ENCODE measurements around the gene LRRC8C.

The LRRC8C gene

DNA sequence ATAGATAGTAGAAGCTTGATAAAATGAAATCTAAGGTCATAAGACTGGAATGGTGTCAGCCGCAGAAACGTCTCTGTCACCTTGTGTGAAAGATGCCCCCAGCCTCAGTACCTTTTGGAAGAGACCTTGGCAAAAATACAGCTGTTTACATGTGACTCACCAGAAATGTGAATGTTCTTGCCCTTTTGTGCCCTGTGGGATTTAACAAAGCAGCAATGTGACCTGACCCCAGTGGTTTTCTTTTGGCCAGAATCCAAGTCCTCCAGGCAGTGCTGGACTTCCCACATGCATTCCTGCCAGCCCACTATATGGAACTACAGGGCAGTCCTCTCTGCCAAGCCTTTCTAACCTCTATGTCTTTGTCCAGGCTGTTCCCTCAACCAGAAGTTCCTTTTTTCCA, 27.2 kb upstream of the LRRC8C start:
- Histone ChIP-seq H2AK5ac (ENCODE audit: low read depth, low read length) (no peak overlapping the region), H2BK12ac (ENCODE audit: low read length) (no peak overlapping the region), H4K8ac (ENCODE audit: low read depth, low read length) (no peak overlapping the region), H3K4me1 (ENCODE audit: control insufficient read depth in 2 of 2, insufficient read depth in 1 of 2, low read depth in 1 of 2, low read length in 2 of 2) (no peaks in the 10 kb centered on the region), H3K4ac (ENCODE audit: low read length) (no peak overlapping the region), H3K79me1 (ENCODE audit: low read depth, low read length) (no peaks in the 10 kb centered on the region), H3K9me3 (replicated peaks in 1 of 2; ENCODE audit: control insufficient read depth in 2 of 2, insufficient read depth in 1 of 2, low read depth in 1 of 2, low read length in 2 of 2) (no peaks in the 10 kb centered on the region), H4K91ac (ENCODE audit: low read depth, low read length, poor library complexity) (no peak overlapping the region), H3K27me3 (ENCODE audit: control insufficient read depth in 3 of 3, insufficient read depth in 3 of 3, low read depth in 1 of 3, low read length in 3 of 3) (no peaks in the 10 kb centered on the region), H3K4me3 (ENCODE audit: low read length in 2 of 2) (no peak overlapping the region), H3K9ac (ENCODE audit: low read depth, low read length, poor library complexity) (no peak overlapping the region), H3K4me2 (ENCODE audit: insufficient read depth, low read length, poor library complexity, severe bottlenecking) (no peak overlapping the region), H2BK5ac (ENCODE audit: low read length) (no peak overlapping the region), H3K18ac (ENCODE audit: low read length) (no peak overlapping the region), H2BK120ac (ENCODE audit: low read depth, low read length) (no peak overlapping the region), H3K23ac (ENCODE audit: low read depth, low read length, poor library complexity) (no peak overlapping the region), H2AFZ (ENCODE audit: low read length) (no peak overlapping the region), H2BK15ac (ENCODE audit: low read length) (no peak overlapping the region), H3K36me3 (replicated peaks in 1 of 2; ENCODE audit: control insufficient read depth in 2 of 2, insufficient read depth in 2 of 2, low read length in 2 of 2) (no peaks in the 10 kb centered on the region), H3K27ac (replicated peaks; ENCODE audit: low read length) (no peak overlapping the region), H3K14ac (ENCODE audit: low read length) (no peak overlapping the region)
- WGBS, 2 donors (ENCODE audit: extremely low coverage in 2 of 2, insufficient read length in 2 of 2, insufficient replicate concordance in 1 of 2) = no CpG with 5 or more reads among the region's 2 CpGs
- DNase-seq (ENCODE audit: low spot score) = no peak

GRCh38 chr1:89606227-89606980, 26.5 kb upstream of the LRRC8C start:
- H4K91ac ChIP-seq (ENCODE audit: low read depth, low read length, poor library complexity) = no peak overlapping the region
- no peak overlapping the region for H2BK15ac ChIP-seq (ENCODE audit: low read length)
- no peak for DNase-seq (ENCODE audit: low spot score)
- H3K4me1 ChIP-seq (ENCODE audit: control insufficient read depth in 2 of 2, insufficient read depth in 1 of 2, low read depth in 1 of 2, low read length in 2 of 2) = no peaks in the 10 kb centered on the region
- H4K8ac ChIP-seq (ENCODE audit: low read depth, low read length) = no peak overlapping the region
- no peak overlapping the region for H3K14ac ChIP-seq (ENCODE audit: low read length)
- no peaks in the 10 kb centered on the region for H3K79me1 ChIP-seq (ENCODE audit: low read depth, low read length)
- no peaks in the 10 kb centered on the region for H3K27me3 ChIP-seq (ENCODE audit: control insufficient read depth in 3 of 3, insufficient read depth in 3 of 3, low read depth in 1 of 3, low read length in 3 of 3)
- no peak overlapping the region for H3K23ac ChIP-seq (ENCODE audit: low read depth, low read length, poor library complexity)
- H3K27ac ChIP-seq (replicated peaks; ENCODE audit: low read length) = no peak overlapping the region
- no peak overlapping the region for H3K4me3 ChIP-seq (ENCODE audit: low read length in 2 of 2)
- no peaks in the 10 kb centered on the region for H3K36me3 ChIP-seq (replicated peaks in 1 of 2; ENCODE audit: control insufficient read depth in 2 of 2, insufficient read depth in 2 of 2, low read length in 2 of 2)
- H3K4me2 ChIP-seq (ENCODE audit: insufficient read depth, low read length, poor library complexity, severe bottlenecking) = no peak overlapping the region
- H2BK12ac ChIP-seq (ENCODE audit: low read length) = no peak overlapping the region
- no peak overlapping the region for H2AK5ac ChIP-seq (ENCODE audit: low read depth, low read length)
- no peak overlapping the region for H2BK120ac ChIP-seq (ENCODE audit: low read depth, low read length)
- no CpG with 5 or more reads among the region's 3 CpGs for WGBS, 2 donors (ENCODE audit: extremely low coverage in 2 of 2, insufficient read length in 2 of 2, insufficient replicate concordance in 1 of 2)
- no peak overlapping the region for H3K4ac ChIP-seq (ENCODE audit: low read length)
- no peak overlapping the region for H3K9ac ChIP-seq (ENCODE audit: low read depth, low read length, poor library complexity)
- H3K9me3 ChIP-seq (replicated peaks in 1 of 2; ENCODE audit: control insufficient read depth in 2 of 2, insufficient read depth in 1 of 2, low read depth in 1 of 2, low read length in 2 of 2) = no peaks in the 10 kb centered on the region
- no peak overlapping the region for H3K18ac ChIP-seq (ENCODE audit: low read length)
- H2AFZ ChIP-seq (ENCODE audit: low read length) = no peak overlapping the region
- no peak overlapping the region for H2BK5ac ChIP-seq (ENCODE audit: low read length)

DNA sequence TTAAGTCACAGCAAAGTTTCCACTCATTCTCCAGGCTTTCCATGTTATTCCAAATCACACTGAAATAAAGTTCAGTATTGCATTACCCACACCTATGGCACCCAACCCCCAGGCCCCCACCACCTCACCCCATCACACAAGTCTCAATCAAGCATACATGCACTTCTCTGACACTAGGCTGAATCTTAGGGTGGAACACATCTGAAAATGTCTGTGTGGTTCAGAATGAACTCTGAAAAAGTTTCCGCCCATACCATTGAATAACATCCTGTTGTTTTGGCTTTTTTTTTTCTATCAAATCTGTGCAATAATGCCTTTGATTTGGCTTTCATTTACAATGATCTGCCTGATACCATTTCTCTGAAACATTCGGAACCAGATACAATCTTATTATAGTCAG, 25.8 kb upstream of the LRRC8C start:
- H2AK5ac ChIP-seq (ENCODE audit: low read depth, low read length) = no peak overlapping the region
- no peak overlapping the region for H2BK15ac ChIP-seq (ENCODE audit: low read length)
- no peak overlapping the region for H2AFZ ChIP-seq (ENCODE audit: low read length)
- no peak overlapping the region for H2BK5ac ChIP-seq (ENCODE audit: low read length)
- H3K23ac ChIP-seq (ENCODE audit: low read depth, low read length, poor library complexity) = no peak overlapping the region
- no peak overlapping the region for H3K18ac ChIP-seq (ENCODE audit: low read length)
- no peak overlapping the region for H3K9ac ChIP-seq (ENCODE audit: low read depth, low read length, poor library complexity)
- DNase-seq (ENCODE audit: low spot score) = no peak
- no peak overlapping the region for H3K4me2 ChIP-seq (ENCODE audit: insufficient read depth, low read length, poor library complexity, severe bottlenecking)
- H3K36me3 ChIP-seq (replicated peaks in 1 of 2; ENCODE audit: control insufficient read depth in 2 of 2, insufficient read depth in 2 of 2, low read length in 2 of 2) = no peaks in the 10 kb centered on the region
- no peaks in the 10 kb centered on the region for H3K9me3 ChIP-seq (replicated peaks in 1 of 2; ENCODE audit: control insufficient read depth in 2 of 2, insufficient read depth in 1 of 2, low read depth in 1 of 2, low read length in 2 of 2)
- H3K27me3 ChIP-seq (ENCODE audit: control insufficient read depth in 3 of 3, insufficient read depth in 3 of 3, low read depth in 1 of 3, low read length in 3 of 3) = no peaks in the 10 kb centered on the region
- H3K4me1 ChIP-seq (ENCODE audit: control insufficient read depth in 2 of 2, insufficient read depth in 1 of 2, low read depth in 1 of 2, low read length in 2 of 2) = no peaks in the 10 kb centered on the region
- H3K27ac ChIP-seq (replicated peaks; ENCODE audit: low read length) = no peak overlapping the region
- no peak overlapping the region for H3K4me3 ChIP-seq (ENCODE audit: low read length in 2 of 2)
- H4K8ac ChIP-seq (ENCODE audit: low read depth, low read length) = no peak overlapping the region
- H3K4ac ChIP-seq (ENCODE audit: low read length) = no peak overlapping the region
- no peak overlapping the region for H4K91ac ChIP-seq (ENCODE audit: low read depth, low read length, poor library complexity)
- no peak overlapping the region for H2BK12ac ChIP-seq (ENCODE audit: low read length)
- no CpG with 5 or more reads among the region's 2 CpGs for WGBS, 2 donors (ENCODE audit: extremely low coverage in 2 of 2, insufficient read length in 2 of 2, insufficient replicate concordance in 1 of 2)
- no peaks in the 10 kb centered on the region for H3K79me1 ChIP-seq (ENCODE audit: low read depth, low read length)
- H2BK120ac ChIP-seq (ENCODE audit: low read depth, low read length) = no peak overlapping the region
- H3K14ac ChIP-seq (ENCODE audit: low read length) = no peak overlapping the region

- no peaks in the 10 kb centered on the region for H3K4me1 ChIP-seq (ENCODE audit: control insufficient read depth in 2 of 2, insufficient read depth in 1 of 2, low read depth in 1 of 2, low read length in 2 of 2)
- H3K18ac ChIP-seq (ENCODE audit: low read length) = no peak overlapping the region
- H3K14ac ChIP-seq (ENCODE audit: low read length) = no peak overlapping the region
- DNase-seq (ENCODE audit: low spot score) = no peak
- H3K27ac ChIP-seq (replicated peaks; ENCODE audit: low read length) = no peak overlapping the region
- WGBS, 2 donors (ENCODE audit: extremely low coverage in 2 of 2, insufficient read length in 2 of 2, insufficient replicate concordance in 1 of 2) = no CpG with 5 or more reads among the region's 5 CpGs
- H3K9me3 ChIP-seq (replicated peaks in 1 of 2; ENCODE audit: control insufficient read depth in 2 of 2, insufficient read depth in 1 of 2, low read depth in 1 of 2, low read length in 2 of 2) = no peaks in the 10 kb centered on the region
- H3K9ac ChIP-seq (ENCODE audit: low read depth, low read length, poor library complexity) = no peak overlapping the region
- no peak overlapping the region for H2BK120ac ChIP-seq (ENCODE audit: low read depth, low read length)
- H4K91ac ChIP-seq (ENCODE audit: low read depth, low read length, poor library complexity) = no peak overlapping the region
- no peak overlapping the region for H3K4me2 ChIP-seq (ENCODE audit: insufficient read depth, low read length, poor library complexity, severe bottlenecking)
- no peak overlapping the region for H2BK5ac ChIP-seq (ENCODE audit: low read length)
- no peak overlapping the region for H2BK12ac ChIP-seq (ENCODE audit: low read length)
- H2AFZ ChIP-seq (ENCODE audit: low read length) = no peak overlapping the region
- no peak overlapping the region for H3K23ac ChIP-seq (ENCODE audit: low read depth, low read length, poor library complexity)
- H3K36me3 ChIP-seq (replicated peaks in 1 of 2; ENCODE audit: control insufficient read depth in 2 of 2, insufficient read depth in 2 of 2, low read length in 2 of 2) = no peaks in the 10 kb centered on the region
- H3K79me1 ChIP-seq (ENCODE audit: low read depth, low read length) = no peaks in the 10 kb centered on the region
- H2AK5ac ChIP-seq (ENCODE audit: low read depth, low read length) = no peak overlapping the region
- H3K4me3 ChIP-seq (ENCODE audit: low read length in 2 of 2) = no peak overlapping the region
- H3K27me3 ChIP-seq (ENCODE audit: control insufficient read depth in 3 of 3, insufficient read depth in 3 of 3, low read depth in 1 of 3, low read length in 3 of 3) = no peaks in the 10 kb centered on the region
- H3K4ac ChIP-seq (ENCODE audit: low read length) = no peak overlapping the region
- H2BK15ac ChIP-seq (ENCODE audit: low read length) = no peak overlapping the region
- no peak overlapping the region for H4K8ac ChIP-seq (ENCODE audit: low read depth, low read length)
Measured at GRCh38 chr1:89607586-89608318, 25.2 kb upstream of the LRRC8C start.

All from neuronal stem cell (in vitro differentiated cells).